ENCODE measurements around the gene CSAG3. TPM values are rescaled to one million over a fixed set of nuclear protein-coding genes. Genes with fewer than 3 reads are reported as not detected.
A peak's percentile ranks its signal among the peaks of the same experiment; 100 is the strongest.
"Not testable (repeated sequence)": the region's sequence is repeated elsewhere in the genome, so short reads cannot be mapped to it uniquely, and the experiment has no call there.

The CSAG3 gene
- total and polyA plus RNA-seq, 9 of the 15 experiments (the other 6 are each of a cell fraction or from before 2014, with no cell fraction given): 3.9 to 32.8 (median 17.8) TPM

DNA sequence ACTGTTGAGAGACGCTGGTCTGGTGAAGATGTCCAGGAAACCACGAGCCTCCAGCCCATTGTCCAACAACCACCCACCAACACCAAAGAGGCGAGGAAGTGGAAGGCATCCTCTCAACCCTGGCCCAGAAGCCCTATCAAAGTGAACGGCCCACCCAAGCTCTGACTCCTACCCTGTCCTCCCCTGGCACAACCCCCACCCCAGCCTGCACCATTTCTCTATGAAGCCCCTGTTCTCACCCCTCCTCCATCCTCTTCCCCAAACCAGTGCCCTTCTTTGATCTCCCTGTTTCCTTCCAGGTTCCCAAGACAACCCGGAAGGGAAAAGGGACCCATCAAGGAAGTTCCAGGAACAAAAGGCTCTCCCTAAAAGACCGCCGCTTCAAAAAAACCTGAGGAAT is 526 bp downstream of the CSAG3 start:
- POLR2A ChIA-PET; H3K4me3 ChIP-seq; H3K9ac ChIP-seq (ENCODE audit: insufficient read depth in 1 of 2, low read depth in 2 of 2, low read length in 2 of 2); H4K20me1 ChIP-seq (replicated peaks; ENCODE audit: control insufficient read depth, insufficient read depth, low read length); H3K4me2 ChIP-seq (ENCODE audit: insufficient read depth, low read length); H2AFZ ChIP-seq (ENCODE audit: low read depth, low read length); H3K36me3 ChIP-seq (ENCODE audit: control insufficient read depth, insufficient read depth, low read length); H3K9me3 ChIP-seq (replicated peaks; ENCODE audit: control insufficient read depth, insufficient read depth, low read depth, low read length); H3K4me1 ChIP-seq (replicated peaks in 1 of 2; ENCODE audit: control insufficient read depth in 2 of 2, insufficient read depth in 2 of 2, low read length in 2 of 2); FAIRE-seq; H3K9me1 ChIP-seq (ENCODE audit: control insufficient read depth, insufficient read depth, low read length); in situ Hi-C loops (cut with MboI); H3K27ac ChIP-seq (ENCODE audit: extremely low read depth, low read depth, low read length); CTCF ChIA-PET (ENCODE audit: low intra/inter-chr PET ratio); intact Hi-C loops (cut with micrococcal nuclease); H3K79me2 ChIP-seq (ENCODE audit: control insufficient read depth, insufficient read depth, low read length); H3K27me3 ChIP-seq (ENCODE audit: control insufficient read depth in 2 of 2, insufficient read depth in 2 of 2, low read length in 2 of 2); DNase-seq (ENCODE audit: extremely low read depth in 1 of 4, low spot score in 3 of 4): not testable (repeated sequence)
- peak; percentile 41; the same call in 2 of the 3 replicates for ATAC-seq
- 33% methylated on average over 3 of the region's 7 CpGs for WGBS (ENCODE audit: insufficient coverage, low coverage, missing lambda C conversion rate)
- TSS peak; percentile 52 for BruUV-seq (replicated peaks)

DNA sequence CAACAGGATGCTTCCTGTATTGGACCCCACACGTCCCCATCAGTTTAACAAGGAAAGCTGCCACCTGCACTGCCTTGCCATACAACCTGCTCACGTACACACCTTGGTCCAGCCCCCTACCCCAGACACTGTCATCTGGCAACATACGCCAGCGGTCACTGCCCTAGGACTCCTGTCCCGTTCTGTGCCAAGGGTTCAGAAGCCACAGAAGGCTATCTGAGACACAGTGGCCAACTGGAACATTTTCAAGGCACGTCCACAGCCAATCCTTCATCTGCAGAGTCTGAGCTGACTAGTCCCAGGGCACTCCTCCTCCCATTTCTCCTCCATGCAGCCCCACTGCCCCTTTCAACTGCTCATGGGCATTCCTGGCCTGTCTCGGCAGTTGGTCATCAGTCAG is 2.6 kb downstream of the CSAG3 start:
- ATAC-seq; CTCF ChIA-PET (ENCODE audit: low intra/inter-chr PET ratio); H3K4me2 ChIP-seq (ENCODE audit: insufficient read depth, low read length); FAIRE-seq; in situ Hi-C loops (cut with MboI); intact Hi-C loops (cut with micrococcal nuclease); H2AFZ ChIP-seq (ENCODE audit: low read depth, low read length); H4K20me1 ChIP-seq (replicated peaks; ENCODE audit: control insufficient read depth, insufficient read depth, low read length); H3K9me3 ChIP-seq (replicated peaks; ENCODE audit: control insufficient read depth, insufficient read depth, low read depth, low read length); DNase-seq (ENCODE audit: extremely low read depth in 1 of 4, low spot score in 3 of 4); H3K27me3 ChIP-seq (ENCODE audit: control insufficient read depth in 2 of 2, insufficient read depth in 2 of 2, low read length in 2 of 2); H3K9me1 ChIP-seq (ENCODE audit: control insufficient read depth, insufficient read depth, low read length); H3K27ac ChIP-seq (ENCODE audit: extremely low read depth, low read depth, low read length); POLR2A ChIA-PET; H3K79me2 ChIP-seq (ENCODE audit: control insufficient read depth, insufficient read depth, low read length); H3K4me1 ChIP-seq (replicated peaks in 1 of 2; ENCODE audit: control insufficient read depth in 2 of 2, insufficient read depth in 2 of 2, low read length in 2 of 2); H3K9ac ChIP-seq (ENCODE audit: insufficient read depth in 1 of 2, low read depth in 2 of 2, low read length in 2 of 2); H3K4me3 ChIP-seq; H3K36me3 ChIP-seq (ENCODE audit: control insufficient read depth, insufficient read depth, low read length); BruUV-seq (replicated peaks): not testable (repeated sequence)
- no CpG with 5 or more reads among the region's 7 CpGs for WGBS (ENCODE audit: insufficient coverage, low coverage, missing lambda C conversion rate)

DNA sequence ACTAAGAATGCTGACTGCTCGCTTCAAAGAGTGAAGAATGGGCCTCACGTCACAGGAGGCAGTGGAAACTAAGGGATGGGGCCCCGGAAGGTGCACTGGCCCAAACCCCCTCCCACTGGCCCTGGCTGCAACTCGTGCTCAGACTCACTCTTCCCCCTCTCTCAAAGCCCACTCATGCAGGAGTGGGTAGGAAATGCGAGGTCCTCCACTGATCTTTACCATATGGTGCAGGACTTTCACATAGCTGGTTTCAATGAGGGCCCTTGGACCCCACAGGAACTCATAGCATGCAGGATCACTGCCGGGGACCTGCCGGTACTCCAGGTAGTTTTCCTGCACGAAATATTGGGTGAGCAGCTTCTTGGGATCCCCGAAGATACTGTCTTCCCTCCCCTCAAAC is 7.5 kb downstream of the CSAG3 start:
- FAIRE-seq; H4K20me1 ChIP-seq (replicated peaks; ENCODE audit: control insufficient read depth, insufficient read depth, low read length); H3K27ac ChIP-seq (ENCODE audit: extremely low read depth, low read depth, low read length); H2AFZ ChIP-seq (ENCODE audit: low read depth, low read length); CTCF ChIA-PET (ENCODE audit: low intra/inter-chr PET ratio); intact Hi-C loops (cut with micrococcal nuclease); BruUV-seq (replicated peaks); POLR2A ChIA-PET; H3K79me2 ChIP-seq (ENCODE audit: control insufficient read depth, insufficient read depth, low read length); H3K36me3 ChIP-seq (ENCODE audit: control insufficient read depth, insufficient read depth, low read length); H3K9me1 ChIP-seq (ENCODE audit: control insufficient read depth, insufficient read depth, low read length); H3K4me2 ChIP-seq (ENCODE audit: insufficient read depth, low read length); H3K9ac ChIP-seq (ENCODE audit: insufficient read depth in 1 of 2, low read depth in 2 of 2, low read length in 2 of 2); ATAC-seq; H3K4me3 ChIP-seq; H3K27me3 ChIP-seq (ENCODE audit: control insufficient read depth in 2 of 2, insufficient read depth in 2 of 2, low read length in 2 of 2); H3K9me3 ChIP-seq (replicated peaks; ENCODE audit: control insufficient read depth, insufficient read depth, low read depth, low read length); DNase-seq (ENCODE audit: extremely low read depth in 1 of 4, low spot score in 3 of 4); H3K4me1 ChIP-seq (replicated peaks in 1 of 2; ENCODE audit: control insufficient read depth in 2 of 2, insufficient read depth in 2 of 2, low read length in 2 of 2): not testable (repeated sequence)
- in situ Hi-C loops (cut with MboI): loop anchor here (5.0 kb wide), 1 partner anchor 64 kb away; no protein-coding TSS in a partner anchor
- 85% methylated on average over 6 of the region's 9 CpGs for WGBS (ENCODE audit: insufficient coverage, low coverage, missing lambda C conversion rate)

GRCh38 chrX:152769549-152770289 is 10.7 kb downstream of the CSAG3 start, which contains the start of gene MAGEA6:
TSS of gene MAGEA6 (minus strand) at chrX:152769689. CDS start at chrX:152767650, 2,039 bp downstream.
- BruUV-seq (replicated peaks); CTCF ChIA-PET (ENCODE audit: low intra/inter-chr PET ratio); H3K4me2 ChIP-seq (ENCODE audit: insufficient read depth, low read length); DNase-seq (ENCODE audit: extremely low read depth in 1 of 4, low spot score in 3 of 4); H3K4me1 ChIP-seq (replicated peaks in 1 of 2; ENCODE audit: control insufficient read depth in 2 of 2, insufficient read depth in 2 of 2, low read length in 2 of 2); H3K79me2 ChIP-seq (ENCODE audit: control insufficient read depth, insufficient read depth, low read length); H3K9ac ChIP-seq (ENCODE audit: insufficient read depth in 1 of 2, low read depth in 2 of 2, low read length in 2 of 2); H2AFZ ChIP-seq (ENCODE audit: low read depth, low read length); H3K36me3 ChIP-seq (ENCODE audit: control insufficient read depth, insufficient read depth, low read length); H4K20me1 ChIP-seq (replicated peaks; ENCODE audit: control insufficient read depth, insufficient read depth, low read length); H3K27ac ChIP-seq (ENCODE audit: extremely low read depth, low read depth, low read length); POLR2A ChIA-PET; H3K9me1 ChIP-seq (ENCODE audit: control insufficient read depth, insufficient read depth, low read length); H3K9me3 ChIP-seq (replicated peaks; ENCODE audit: control insufficient read depth, insufficient read depth, low read depth, low read length); intact Hi-C loops (cut with micrococcal nuclease); H3K4me3 ChIP-seq; H3K27me3 ChIP-seq (ENCODE audit: control insufficient read depth in 2 of 2, insufficient read depth in 2 of 2, low read length in 2 of 2): not testable (repeated sequence)
- ATAC-seq (peak; percentile 98), FAIRE-seq (peak; percentile 95)
- in situ Hi-C loops (cut with MboI): loop anchor here (5.0 kb wide), 1 partner anchor 67 kb away; no protein-coding TSS in a partner anchor
- no CpG with 5 or more reads among the region's 29 CpGs for WGBS (ENCODE audit: insufficient coverage, low coverage, missing lambda C conversion rate)

Data from K562 (cell line).